DOHH2 (cell line): ENCODE results near the gene PCBP3.
"Not testable (repeated sequence)": the region's sequence is repeated elsewhere in the genome, so short reads cannot be mapped to it uniquely, and the experiment has no call there.

Experiments
- EZH2phosphoT487 ChIP-seq: fragments of 200-600 bp; sonication (generic); IDR thresholded peaks from 2 replicates; pipeline ENCODE4 v1.6.1; 2017; ENCODE audit warnings: borderline replicate concordance, mild to moderate bottlenecking, antibody characterized with exemption, low read length, moderate library complexity, mixed read lengths
- TF ChIP-seq, protein P1 (sequence below): fragments of 200-600 bp; sonication (generic); IDR thresholded peaks from one replicate; pipeline ENCODE4 v1.5.1; 2014; ENCODE audit warnings: antibody characterized with exemption, mild to moderate bottlenecking, low read depth, low read length; ENCODE audit not compliant: poor library complexity, severe bottlenecking

DNA sequence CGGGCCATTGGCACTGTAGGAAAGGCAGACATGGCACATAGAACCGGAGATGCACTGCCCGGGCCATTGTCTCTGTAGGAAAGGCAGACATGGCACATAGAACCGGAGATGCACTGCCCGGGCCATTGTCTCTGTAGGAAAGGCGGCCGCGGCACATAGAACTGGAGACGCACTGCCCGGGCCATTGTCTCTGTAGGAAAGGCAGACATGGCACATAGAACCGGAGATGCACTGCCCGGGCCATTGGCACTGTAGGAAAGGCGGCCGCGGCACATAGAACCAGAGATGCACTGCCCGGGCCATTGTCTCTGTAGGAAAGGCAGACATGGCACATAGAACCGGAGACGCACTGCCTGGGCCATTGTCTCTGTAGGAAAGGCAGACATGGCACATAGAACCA, 252.9 kb downstream of the PCBP3 start:
- TF ChIP-seq, protein P1, sequence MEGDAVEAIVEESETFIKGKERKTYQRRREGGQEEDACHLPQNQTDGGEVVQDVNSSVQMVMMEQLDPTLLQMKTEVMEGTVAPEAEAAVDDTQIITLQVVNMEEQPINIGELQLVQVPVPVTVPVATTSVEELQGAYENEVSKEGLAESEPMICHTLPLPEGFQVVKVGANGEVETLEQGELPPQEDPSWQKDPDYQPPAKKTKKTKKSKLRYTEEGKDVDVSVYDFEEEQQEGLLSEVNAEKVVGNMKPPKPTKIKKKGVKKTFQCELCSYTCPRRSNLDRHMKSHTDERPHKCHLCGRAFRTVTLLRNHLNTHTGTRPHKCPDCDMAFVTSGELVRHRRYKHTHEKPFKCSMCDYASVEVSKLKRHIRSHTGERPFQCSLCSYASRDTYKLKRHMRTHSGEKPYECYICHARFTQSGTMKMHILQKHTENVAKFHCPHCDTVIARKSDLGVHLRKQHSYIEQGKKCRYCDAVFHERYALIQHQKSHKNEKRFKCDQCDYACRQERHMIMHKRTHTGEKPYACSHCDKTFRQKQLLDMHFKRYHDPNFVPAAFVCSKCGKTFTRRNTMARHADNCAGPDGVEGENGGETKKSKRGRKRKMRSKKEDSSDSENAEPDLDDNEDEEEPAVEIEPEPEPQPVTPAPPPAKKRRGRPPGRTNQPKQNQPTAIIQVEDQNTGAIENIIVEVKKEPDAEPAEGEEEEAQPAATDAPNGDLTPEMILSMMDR = not testable (repeated sequence)
- TF ChIP-seq EZH2phosphoT487 = not testable (repeated sequence)
